Stimulated activated effector memory CD8-positive, alpha-beta T cell treated with anti-CD3 and anti-CD28 coated beads, Interleukin-12 subunit alpha, Interleukin-12 subunit beta, amount 100 ng/mL, for 72 hours (primary cell): ENCODE measurements around the gene ZMYM3.

Source experiments
- ATAC-seq: fragments of 150-1000 bp; cut with Tn5 transposase; 2 replicates; pipeline ENCODE4 v1.10.0; 2021
- DNase-seq, 2 donors: peaks; one replicate each; pipeline ENCODE4 v3.0.0; 2021 to 2022; ENCODE audit warnings: low spot score in 2 of 2
- H3K27ac Mint-ChIP-seq: one replicate; pipeline ENCODE4 v1.8.0; 2022; ENCODE audit warnings: mild to moderate bottlenecking, mixed read lengths
- H3K36me3 Mint-ChIP-seq: one replicate; pipeline ENCODE4 v1.8.0; 2022; ENCODE audit warnings: mild to moderate bottlenecking, mixed read lengths
- H3K4me1 Mint-ChIP-seq: one replicate; pipeline ENCODE4 v1.8.0; 2022; ENCODE audit warnings: mixed read lengths
- H3K4me3 Mint-ChIP-seq: one replicate; pipeline ENCODE4 v1.8.0; 2022; ENCODE audit warnings: mild to moderate bottlenecking, mixed read lengths
- H3K9me3 Mint-ChIP-seq: one replicate; pipeline ENCODE4 v1.8.0; 2022; ENCODE audit warnings: mixed read lengths

ZMYM3 gene

GRCh38 chrX:71228063-71228642 lies 25.8 kb downstream of the ZMYM3 start:
- no peak overlapping the region for H3K27ac Mint-ChIP-seq
- ATAC-seq (no peak), DNase-seq (no peak)
- H3K4me1 Mint-ChIP-seq, result no peaks in the 10 kb centered on the region
- H3K4me3 Mint-ChIP-seq, result no peak overlapping the region
- H3K36me3 Mint-ChIP-seq, result no peaks in the 10 kb centered on the region
- H3K9me3 Mint-ChIP-seq, result no peaks in the 10 kb centered on the region

GRCh38 chrX:71227370-71228062 lies 26.4 kb downstream of the ZMYM3 start:
- H3K4me3 Mint-ChIP-seq, result no peak overlapping the region
- H3K4me1 Mint-ChIP-seq, result no peaks in the 10 kb centered on the region
- no peak for ATAC-seq
- no peaks in the 10 kb centered on the region for H3K9me3 Mint-ChIP-seq
- DNase-seq, result no peak
- H3K27ac Mint-ChIP-seq, result no peak overlapping the region
- no peaks in the 10 kb centered on the region for H3K36me3 Mint-ChIP-seq

- H3K27ac Mint-ChIP-seq, result no peak overlapping the region
Measured at GRCh38 chrX:71225676-71226075, 28.3 kb downstream of the ZMYM3 start.

GRCh38 chrX:71225009-71225408 lies 28.9 kb downstream of the ZMYM3 start:
- no peak for ATAC-seq
- Mint-ChIP-seq H3K27ac (no peak overlapping the region), H3K4me3 (no peak overlapping the region), H3K36me3 (no peaks in the 10 kb centered on the region), H3K4me1 (no peaks in the 10 kb centered on the region), H3K9me3 (no peaks in the 10 kb centered on the region)
- DNase-seq, result no peak

More at GRCh38 chrX:71225676-71226075, 28.3 kb downstream of the ZMYM3 start:
- ATAC-seq, result no peak
- Mint-ChIP-seq H3K4me1 (no peaks in the 10 kb centered on the region), H3K9me3 (no peaks in the 10 kb centered on the region), H3K36me3 (no peaks in the 10 kb centered on the region), H3K4me3 (no peak overlapping the region)
- DNase-seq, result no peak

GRCh38 chrX:71224098-71224708 lies 29.7 kb downstream of the ZMYM3 start:
- no peaks in the 10 kb centered on the region for H3K9me3 Mint-ChIP-seq
- ATAC-seq (no peak), DNase-seq (no peak)
- H3K4me3 Mint-ChIP-seq, result no peak overlapping the region
- H3K27ac Mint-ChIP-seq, result no peak overlapping the region
- no peaks in the 10 kb centered on the region for H3K36me3 Mint-ChIP-seq
- H3K4me1 Mint-ChIP-seq, result no peaks in the 10 kb centered on the region

- H3K9me3 Mint-ChIP-seq, result no peaks in the 10 kb centered on the region
Measured at GRCh38 chrX:71222929-71223328, 31.0 kb downstream of the ZMYM3 start, which contains the start of gene GJB1. TSS of gene GJB1 (plus strand) at chrX:71223224. CDS start at chrX:71223708, 484 bp downstream.

GRCh38 chrX:71221145-71221544 lies 32.8 kb downstream of the ZMYM3 start:
- Mint-ChIP-seq H3K4me3 (no peak overlapping the region), H3K9me3 (no peaks in the 10 kb centered on the region), H3K27ac (no peak overlapping the region), H3K36me3 (no peaks in the 10 kb centered on the region), H3K4me1 (peaks cover 3% of the 10 kb centered on the region)
- ATAC-seq (no peak), DNase-seq (no peak)

More at GRCh38 chrX:71222929-71223328, 31.0 kb downstream of the ZMYM3 start, which contains the start of gene GJB1:
- DNase-seq (no peak), ATAC-seq (no peak)
- Mint-ChIP-seq H3K4me1 (no peaks in the 10 kb centered on the region), H3K4me3 (no peak within 1 kb of the TSS), H3K36me3 (no peaks in the 10 kb centered on the region), H3K27ac (no peak within 1 kb of the TSS)

- Mint-ChIP-seq H3K4me3 (no peak overlapping the region), H3K4me1 (peaks cover 7% of the 10 kb centered on the region), H3K9me3 (no peaks in the 10 kb centered on the region), H3K27ac (no peak overlapping the region), H3K36me3 (no peaks in the 10 kb centered on the region)
- no peak for DNase-seq
- no peak for ATAC-seq
Measured at GRCh38 chrX:71217298-71217697, 36.6 kb downstream of the ZMYM3 start.

GRCh38 chrX:71216485-71216884 lies 37.5 kb downstream of the ZMYM3 start:
- Mint-ChIP-seq H3K9me3 (no peaks in the 10 kb centered on the region), H3K36me3 (no peaks in the 10 kb centered on the region), H3K27ac (no peak overlapping the region), H3K4me1 (peaks cover 7% of the 10 kb centered on the region), H3K4me3 (no peak overlapping the region)
- ATAC-seq (no peak), DNase-seq (no peak)

GRCh38 chrX:71215338-71215912 lies 38.5 kb downstream of the ZMYM3 start:
- Mint-ChIP-seq H3K27ac (no peak overlapping the region), H3K36me3 (no peaks in the 10 kb centered on the region), H3K4me1 (peaks cover 7% of the 10 kb centered on the region), H3K9me3 (no peaks in the 10 kb centered on the region), H3K4me3 (no peak overlapping the region)
- DNase-seq, result no peak
- no peak for ATAC-seq

GRCh38 chrX:71214604-71215337 lies 39.2 kb downstream of the ZMYM3 start:
- no peak overlapping the region for H3K27ac Mint-ChIP-seq
- no peaks in the 10 kb centered on the region for H3K36me3 Mint-ChIP-seq
- no peak overlapping the region for H3K4me3 Mint-ChIP-seq
- peaks cover 7% of the 10 kb centered on the region for H3K4me1 Mint-ChIP-seq
- H3K9me3 Mint-ChIP-seq, result no peaks in the 10 kb centered on the region
- DNase-seq (no peak), ATAC-seq (no peak)

- H3K9me3 Mint-ChIP-seq, result no peaks in the 10 kb centered on the region
- no peak overlapping the region for H3K4me3 Mint-ChIP-seq
- H3K27ac Mint-ChIP-seq, result no peak overlapping the region
- H3K4me1 Mint-ChIP-seq, result peaks cover 7% of the 10 kb centered on the region
- ATAC-seq (no peak), DNase-seq (no peak)
- no peaks in the 10 kb centered on the region for H3K36me3 Mint-ChIP-seq
Measured at GRCh38 chrX:71214152-71214551, 39.8 kb downstream of the ZMYM3 start.

GRCh38 chrX:71212536-71212935 lies 41.4 kb downstream of the ZMYM3 start:
- Mint-ChIP-seq H3K9me3 (no peaks in the 10 kb centered on the region), H3K4me3 (no peak overlapping the region), H3K36me3 (no peaks in the 10 kb centered on the region), H3K4me1 (peaks cover 7% of the 10 kb centered on the region), H3K27ac (no peak overlapping the region)
- ATAC-seq (no peak), DNase-seq (no peak)

GRCh38 chrX:71210816-71211215 lies 43.1 kb downstream of the ZMYM3 start:
- DNase-seq (no peak), ATAC-seq (no peak)
- no peak overlapping the region for H3K27ac Mint-ChIP-seq
- peaks cover under 1% of the 10 kb centered on the region for H3K4me1 Mint-ChIP-seq
- H3K9me3 Mint-ChIP-seq, result no peaks in the 10 kb centered on the region
- H3K4me3 Mint-ChIP-seq, result no peak overlapping the region
- no peaks in the 10 kb centered on the region for H3K36me3 Mint-ChIP-seq
